GM18870 (cell line): ENCODE measurements around the gene FRK.
A peak's percentile ranks its signal among the peaks of the same experiment; 100 is the strongest.
"Not testable (repeated sequence)": the region's sequence is repeated elsewhere in the genome, so short reads cannot be mapped to it uniquely, and the experiment has no call there.

ENCODE experiments used
- ATAC-seq: cut with Tn5 transposase; IDR thresholded peaks from one replicate; pipeline ENCODE4 v1.9.1; 2021; ENCODE audit warnings: moderate library complexity; ENCODE audit not compliant: unreplicated experiment

The FRK gene

DNA sequence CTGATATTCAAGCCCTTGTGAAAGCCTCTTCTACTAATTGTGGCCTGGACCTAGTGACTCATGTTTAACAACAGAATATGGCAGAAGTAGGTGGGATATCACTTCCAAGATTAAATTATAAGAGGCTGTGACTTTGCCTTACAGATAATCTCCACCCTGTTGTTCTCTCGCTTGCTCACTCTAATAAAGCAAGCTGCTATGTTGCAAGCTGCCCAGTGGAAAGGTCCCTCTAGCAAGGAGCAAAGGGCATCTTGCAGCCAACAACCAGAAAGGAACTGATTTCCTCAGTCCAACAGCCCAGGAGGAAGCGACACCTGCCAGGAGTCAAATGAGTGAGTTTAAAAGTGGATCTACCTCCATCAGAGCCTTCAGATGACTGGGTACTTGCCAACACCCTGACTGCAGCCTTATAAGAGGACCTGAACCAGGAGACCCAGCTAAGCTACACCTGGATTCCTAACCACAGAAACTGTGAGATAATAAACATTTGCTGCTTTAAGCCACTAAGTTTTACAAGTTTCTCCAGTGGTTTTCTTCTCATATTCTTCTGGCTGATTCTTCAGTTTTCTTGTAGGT lies 112.6 kb downstream of the FRK start:
- ATAC-seq = no peak

DNA sequence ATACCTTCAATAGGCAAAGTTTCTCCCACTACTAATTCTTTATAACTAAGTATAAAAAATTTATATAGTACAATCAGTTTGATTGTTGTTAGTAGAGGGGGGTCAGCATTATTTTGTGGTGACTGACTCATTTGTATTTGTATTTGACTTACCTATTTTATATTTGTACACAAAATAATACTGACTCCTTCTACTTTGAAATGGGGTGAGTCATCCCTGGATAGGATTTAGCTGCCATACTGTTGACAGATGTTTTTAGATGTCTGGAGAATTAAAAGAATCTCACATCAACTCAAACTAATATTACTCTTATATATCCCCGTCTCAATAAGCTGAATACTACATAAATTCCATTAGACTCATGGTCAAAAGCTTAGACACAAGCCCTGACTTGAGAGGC lies 114.9 kb downstream of the FRK start:
- ATAC-seq = no peak

DNA sequence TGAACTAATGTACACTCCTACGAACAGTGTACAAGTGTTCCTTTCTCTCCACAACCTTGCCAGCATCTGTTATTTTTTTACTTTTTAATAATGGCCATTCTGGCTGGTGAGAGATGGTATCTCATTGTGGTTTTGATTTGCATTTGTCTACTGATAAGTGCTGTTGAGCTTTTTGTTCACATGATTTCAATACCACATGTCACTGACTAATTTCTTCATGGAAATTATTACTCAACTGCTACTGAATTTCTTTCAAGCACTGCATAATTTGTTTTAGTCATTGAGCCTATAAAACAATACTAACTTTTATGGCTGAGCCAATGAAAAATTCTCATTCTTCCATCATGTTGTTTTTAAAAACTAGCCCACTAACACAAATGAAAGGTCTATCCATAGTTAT lies 115.4 kb downstream of the FRK start:
- no peak for ATAC-seq

DNA sequence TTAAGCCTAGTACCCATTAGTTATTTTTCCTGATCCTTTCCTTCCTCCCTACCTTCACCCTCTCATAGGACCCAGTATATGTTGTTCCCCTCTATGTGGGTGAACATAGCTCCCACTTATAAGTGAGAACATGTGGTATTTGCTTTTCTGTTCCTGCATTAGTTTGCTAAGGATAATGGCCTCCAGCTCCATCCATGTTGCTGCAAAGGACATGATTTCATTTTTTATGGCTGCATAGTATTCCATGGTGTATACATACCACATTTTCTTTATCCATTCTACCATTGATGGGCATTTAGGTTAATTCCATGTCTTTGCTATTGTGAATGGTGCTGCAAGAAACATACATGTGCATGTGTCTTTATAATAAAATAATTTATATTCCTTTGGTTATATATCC lies 115.9 kb downstream of the FRK start:
- ATAC-seq = not testable (repeated sequence)

DNA sequence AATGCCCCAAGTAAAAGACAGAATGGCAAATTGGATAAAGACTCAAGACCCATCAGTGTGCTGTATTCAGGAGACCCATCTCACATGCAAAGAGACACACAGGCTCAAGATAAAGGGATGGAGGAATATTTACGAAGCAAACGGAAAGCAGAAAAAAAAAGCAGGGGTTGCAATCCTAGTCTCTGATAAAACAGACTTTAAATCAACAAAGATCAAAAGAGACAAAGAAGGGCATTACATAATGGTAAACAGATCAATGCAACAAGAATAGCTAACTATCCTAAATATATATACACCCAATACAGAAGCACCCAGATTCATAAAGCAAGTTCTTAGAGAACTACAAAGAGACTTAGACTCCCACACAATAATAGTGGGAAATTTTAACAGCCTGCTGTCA lies 123.2 kb downstream of the FRK start:
- ATAC-seq = not testable (repeated sequence)

DNA sequence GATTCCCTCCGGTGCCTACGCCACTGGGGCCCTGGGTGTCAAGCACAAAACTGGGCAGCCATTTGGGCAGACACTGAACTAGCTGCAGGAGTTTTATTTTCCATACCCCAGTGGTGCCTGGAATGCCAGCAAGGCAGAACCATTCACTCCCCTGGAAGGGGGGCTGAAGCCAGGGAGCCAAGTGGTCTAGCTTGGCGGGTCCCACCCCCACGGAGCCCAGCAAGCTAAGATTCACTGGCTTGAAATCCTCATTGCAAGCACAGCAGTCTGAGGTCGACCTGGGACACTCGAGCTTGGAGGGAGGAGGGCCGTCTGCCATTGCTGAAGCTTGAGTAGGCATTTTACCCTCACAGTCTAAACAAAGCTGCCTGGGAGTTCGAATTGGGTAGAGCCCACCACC lies 125.3 kb downstream of the FRK start:
- no peak for ATAC-seq

DNA sequence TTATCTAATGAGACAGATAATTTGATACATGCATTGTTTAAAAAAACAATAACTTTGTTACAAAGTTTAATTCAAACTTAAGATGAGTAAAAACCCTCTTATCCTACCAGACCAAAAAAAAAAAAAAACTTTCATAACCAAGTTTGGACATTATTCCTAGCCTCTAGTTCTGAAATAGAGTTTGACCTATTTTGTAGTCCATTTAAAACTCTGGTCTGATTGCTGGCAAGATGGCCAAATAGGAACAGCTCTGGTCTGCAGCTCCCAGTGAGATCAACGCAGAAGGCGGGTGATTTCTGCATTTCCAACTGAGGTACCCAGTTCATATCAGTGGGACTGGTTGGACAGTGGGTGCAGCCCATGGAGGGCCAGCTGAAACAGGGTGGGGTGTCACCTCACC lies 125.9 kb downstream of the FRK start:
- no peak for ATAC-seq

DNA sequence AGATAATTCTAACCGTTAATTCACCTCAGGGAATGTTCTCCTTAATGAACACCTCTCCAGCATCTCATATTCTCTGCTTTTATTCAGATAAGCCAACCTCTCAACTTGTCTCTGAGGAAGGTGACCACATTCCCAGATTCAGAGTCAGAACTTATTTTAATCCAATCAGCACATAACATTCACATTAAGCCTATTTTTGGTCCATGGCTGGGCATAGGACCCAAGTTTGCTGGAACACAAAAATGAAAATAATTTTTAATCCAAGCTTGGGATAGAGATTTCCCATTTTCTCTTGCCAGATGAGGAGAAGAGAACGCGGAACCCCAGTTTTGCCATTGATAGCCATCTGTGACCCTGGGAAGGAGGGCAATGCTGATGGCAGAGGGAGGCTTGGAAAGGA lies 126.5 kb downstream of the FRK start:
- ATAC-seq = no peak

DNA sequence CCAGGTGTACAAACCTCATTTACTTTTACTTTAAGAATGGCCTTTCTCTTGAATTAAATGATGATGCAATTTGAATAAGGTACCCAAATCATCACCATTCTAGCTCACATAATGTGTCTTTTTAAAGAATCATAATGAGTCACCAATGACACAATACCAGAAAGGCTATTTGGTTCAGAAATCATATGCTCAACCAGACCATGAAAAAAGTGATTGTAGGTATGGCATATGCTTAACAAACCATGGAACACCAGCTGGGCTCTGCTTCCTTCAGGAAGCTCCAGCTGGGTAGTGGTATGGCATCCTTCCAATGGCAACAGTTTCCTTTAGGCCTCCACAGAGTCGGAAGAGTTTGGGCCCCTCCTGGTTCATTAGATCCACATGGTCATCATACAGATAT lies 128.2 kb downstream of the FRK start:
- ATAC-seq = peak; percentile 81

DNA sequence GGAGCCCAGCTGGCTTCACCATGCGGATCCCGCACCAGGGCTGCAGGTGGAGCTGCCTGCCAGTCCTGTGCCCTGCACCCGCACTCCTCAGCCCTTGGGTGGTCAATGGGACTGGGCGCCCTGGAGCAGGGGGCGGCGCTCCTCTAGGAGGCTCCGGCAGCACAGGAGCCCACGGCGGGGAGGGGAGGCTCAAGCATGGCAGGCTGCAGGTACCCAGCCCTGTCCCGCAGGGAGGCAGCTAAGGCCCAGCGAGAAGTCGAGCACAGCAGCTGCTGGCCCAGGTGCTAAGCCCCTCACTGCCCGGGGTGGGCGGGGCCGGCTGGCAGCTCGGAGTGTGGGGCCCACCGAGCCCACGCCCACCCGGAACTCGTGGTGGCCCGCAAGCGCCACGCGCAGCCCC lies 132.7 kb downstream of the FRK start:
- ATAC-seq = not testable (repeated sequence)

DNA sequence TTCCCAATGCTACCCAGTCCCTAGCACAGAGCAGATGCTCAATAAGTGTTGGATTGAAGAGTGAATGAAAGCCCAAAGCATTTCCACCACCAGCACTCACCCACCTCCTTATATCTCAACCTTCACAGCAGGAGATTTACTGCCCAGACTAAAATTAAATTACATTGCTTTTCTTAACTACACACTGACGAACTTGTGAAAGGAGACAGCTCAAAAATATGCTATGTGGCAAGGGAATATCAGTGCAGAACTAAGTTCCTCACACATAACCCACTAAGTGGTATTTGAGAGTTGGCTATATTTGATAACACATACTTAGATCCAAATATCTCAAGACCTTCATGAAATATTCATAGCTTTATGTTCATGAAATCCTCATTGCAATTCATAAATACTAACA lies 137.7 kb downstream of the FRK start:
- ATAC-seq = no peak

DNA sequence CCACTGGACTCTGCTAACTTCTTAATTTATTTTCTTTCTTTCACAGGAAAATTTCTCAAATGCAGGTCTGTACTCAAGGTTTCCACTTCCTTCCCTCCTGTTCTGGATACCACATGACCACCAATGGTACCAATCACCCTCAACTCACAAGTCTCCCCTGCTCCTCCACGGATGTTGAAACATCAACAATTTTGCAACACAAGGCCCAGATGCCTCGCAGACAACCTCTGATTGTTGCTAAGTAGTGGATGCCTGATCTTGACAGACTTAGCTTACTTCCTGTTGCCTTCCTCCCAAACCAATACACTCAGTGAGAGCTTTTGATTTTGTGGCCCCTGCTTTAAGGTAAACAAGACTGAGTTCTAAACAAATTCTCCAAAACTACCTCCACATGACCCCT lies 146.6 kb downstream of the FRK start:
- ATAC-seq = no peak

DNA sequence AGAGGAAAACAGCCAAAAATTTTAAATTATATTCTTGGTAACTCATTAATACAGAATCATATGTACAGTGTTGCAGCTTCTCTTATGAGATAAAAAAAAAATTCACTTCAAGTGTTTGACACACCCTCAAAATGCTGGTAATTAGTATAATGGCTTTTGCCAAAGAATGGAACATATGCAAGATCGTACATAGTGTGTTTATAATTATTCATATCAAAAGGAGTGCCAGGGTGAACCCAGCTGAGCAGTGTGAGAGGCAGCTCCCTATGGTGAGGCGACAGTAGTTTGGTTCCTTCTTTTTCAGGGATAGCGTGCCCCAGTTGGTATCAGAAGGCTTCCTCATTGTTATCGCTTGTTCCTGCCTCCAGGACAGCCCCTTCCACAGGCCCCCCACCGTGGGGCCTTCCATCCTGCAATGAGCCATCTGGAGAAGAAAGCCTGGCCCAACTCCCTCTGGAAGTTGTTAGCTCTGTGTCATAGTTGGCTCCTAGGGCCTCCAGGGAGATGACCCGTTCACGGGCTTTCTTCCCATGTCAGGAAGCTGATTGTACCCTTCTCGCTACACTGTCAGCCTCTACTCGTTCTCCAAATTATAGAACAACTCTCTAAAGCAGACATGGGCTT lies 150.7 kb downstream of the FRK start:
- ATAC-seq = no peak

DNA sequence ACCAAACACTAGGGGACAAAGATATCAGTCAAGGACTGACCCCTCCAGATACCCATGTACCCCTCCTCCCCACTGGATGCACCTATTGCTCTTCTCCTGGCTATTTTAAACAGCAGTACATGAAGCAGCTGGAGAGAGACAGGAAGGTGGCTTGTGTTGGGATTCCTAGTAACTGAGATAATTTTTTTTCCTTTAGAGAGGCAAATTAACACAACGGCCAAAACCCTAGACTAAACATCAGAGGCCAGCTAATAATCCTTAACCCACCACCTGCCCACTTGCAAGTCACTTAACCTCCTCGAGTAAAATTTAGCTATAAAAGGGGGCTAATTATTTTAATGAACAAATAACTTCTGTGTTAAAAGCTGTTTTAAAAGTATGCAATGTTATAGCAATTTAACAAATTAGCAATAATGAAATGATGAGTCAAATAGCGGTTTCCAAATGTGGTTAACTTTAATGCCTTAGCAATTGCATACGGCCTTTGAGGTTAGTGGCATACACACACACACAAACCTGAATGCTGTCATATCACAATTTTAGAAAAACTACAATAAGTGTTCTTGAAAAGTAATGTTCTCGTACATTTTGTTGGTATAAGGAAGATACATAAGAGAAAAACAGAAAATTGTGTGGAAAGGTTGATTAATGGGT lies 151.7 kb downstream of the FRK start:
- peak; percentile 41 for ATAC-seq

DNA sequence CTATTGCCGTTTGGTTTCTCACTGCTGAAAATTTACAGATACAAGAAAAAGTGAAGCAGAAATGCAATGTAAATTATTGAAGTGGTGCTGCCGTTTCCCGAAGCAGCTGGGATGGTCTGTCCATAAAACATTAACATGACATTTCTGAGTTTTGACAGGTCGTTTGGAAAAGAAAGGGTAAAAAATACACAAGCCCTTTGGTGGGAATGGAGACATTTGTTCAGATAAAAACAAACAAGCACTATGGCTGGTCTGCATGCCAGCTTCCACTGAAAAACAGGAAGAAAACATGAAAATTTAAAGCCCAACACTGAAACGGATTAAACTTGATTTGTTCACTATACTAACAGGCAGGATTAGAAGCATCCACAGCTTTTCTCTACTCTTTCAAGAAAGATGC lies 155.2 kb downstream of the FRK start:
- no peak for ATAC-seq

DNA sequence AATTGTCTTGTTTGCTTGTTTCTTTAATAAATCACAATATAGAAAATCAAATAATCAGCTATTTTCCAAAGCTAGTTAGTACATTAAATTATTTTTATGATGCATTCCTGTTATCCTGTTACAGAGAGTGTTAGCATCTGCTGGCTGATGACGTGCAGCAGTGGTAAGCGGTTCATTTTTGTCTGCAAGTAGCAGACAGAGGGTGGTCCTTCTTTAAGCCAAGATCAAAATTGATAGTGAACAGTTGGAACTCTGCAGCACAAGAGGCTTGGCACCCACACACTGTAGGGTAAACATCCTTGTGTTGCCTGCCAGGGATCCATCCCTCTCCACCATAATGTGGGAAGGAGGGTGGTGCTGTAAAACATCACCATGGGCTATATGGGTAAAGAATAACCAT lies 158.3 kb downstream of the FRK start:
- ATAC-seq = no peak

DNA sequence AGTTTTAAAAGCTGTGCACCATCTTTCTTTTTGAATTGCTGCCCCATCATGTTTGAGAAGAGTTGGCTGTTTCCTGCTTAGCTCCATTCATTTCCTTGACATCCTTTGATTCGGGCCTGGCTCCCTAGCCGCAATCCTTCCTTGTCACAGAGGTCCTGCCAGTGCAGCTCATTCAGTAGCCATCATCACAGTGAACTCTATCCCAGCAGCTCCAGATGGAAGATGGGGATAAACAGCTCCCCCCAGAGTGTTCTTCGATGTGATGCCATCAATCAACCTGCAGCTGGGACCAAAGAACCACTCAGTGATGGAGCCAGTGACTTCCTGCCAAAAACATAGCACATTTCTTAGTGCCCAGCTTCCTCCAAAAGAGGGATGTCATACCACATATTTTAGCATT lies 158.8 kb downstream of the FRK start:
- no peak for ATAC-seq

DNA sequence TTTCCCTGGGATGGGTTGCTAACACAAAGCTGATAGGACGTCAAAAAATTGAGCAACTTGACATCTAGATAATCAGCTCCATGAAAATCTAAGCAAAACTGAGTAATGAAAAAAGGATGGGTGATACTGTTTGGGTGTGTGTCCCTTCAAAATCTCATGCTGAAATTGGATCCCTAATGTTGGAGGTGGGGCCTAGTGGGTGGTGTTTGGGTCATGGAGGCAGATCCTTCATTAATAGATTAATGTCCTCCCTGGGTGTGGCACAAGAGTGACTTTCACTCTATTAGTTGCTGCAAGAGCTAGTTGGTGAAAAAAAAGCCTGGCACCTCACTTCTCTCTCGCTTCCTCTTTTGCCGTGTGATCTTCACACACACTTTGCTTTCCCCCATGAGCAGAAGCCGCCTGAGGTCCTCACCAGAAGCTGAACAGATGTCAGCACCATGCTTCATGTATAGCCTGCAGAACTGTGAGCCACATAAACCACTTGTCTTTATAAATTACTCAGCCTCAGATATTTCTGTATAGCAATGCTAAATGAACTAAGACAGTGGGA lies 160.9 kb downstream of the FRK start:
- ATAC-seq = peak; percentile 46

DNA sequence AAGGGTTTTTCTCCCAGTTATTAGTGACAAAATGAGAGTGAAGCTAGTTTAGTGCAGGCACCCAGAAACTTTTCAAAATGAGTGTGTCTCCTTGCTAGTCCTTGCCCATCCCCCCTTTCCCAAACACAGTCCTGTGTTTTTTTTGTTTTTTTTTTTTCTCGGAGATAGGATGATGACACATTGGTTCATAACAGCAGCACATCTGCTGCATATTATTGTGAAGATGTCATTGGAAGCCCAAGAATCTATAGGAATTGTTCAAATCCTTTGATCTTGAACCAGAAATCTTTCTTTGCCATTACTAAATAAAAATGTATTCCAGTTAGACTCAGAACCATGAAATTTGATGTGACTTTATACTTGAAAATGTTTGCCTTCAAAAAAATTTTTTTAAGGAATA lies 162.4 kb downstream of the FRK start:
- no peak for ATAC-seq

DNA sequence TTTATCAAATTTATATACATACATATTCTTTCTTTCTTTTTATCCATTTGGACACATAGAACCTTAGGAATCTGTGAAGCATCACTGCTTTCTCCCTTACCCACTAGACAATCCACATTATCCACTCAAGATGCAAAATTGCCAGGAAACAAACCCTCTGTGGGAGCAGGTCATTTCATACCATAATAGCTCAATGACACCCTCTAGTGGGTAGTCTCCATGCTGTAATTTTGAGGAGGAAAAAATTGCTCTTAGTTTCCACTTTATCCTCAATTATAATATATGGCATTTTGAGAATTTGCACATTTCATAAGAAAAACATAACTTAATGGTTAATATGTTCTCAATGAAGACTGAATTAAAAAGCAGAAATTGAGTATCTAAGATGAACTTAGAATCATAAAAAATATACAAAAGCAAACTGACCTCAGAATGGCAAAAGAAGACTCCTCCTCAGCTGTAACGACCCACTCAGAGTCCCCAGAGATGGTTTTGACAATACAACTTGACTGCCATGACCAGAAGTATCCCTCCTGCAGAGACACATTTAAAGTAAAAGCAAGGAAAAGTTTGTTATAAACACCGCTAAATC lies 164.1 kb downstream of the FRK start:
- peak; percentile 28 for ATAC-seq

DNA sequence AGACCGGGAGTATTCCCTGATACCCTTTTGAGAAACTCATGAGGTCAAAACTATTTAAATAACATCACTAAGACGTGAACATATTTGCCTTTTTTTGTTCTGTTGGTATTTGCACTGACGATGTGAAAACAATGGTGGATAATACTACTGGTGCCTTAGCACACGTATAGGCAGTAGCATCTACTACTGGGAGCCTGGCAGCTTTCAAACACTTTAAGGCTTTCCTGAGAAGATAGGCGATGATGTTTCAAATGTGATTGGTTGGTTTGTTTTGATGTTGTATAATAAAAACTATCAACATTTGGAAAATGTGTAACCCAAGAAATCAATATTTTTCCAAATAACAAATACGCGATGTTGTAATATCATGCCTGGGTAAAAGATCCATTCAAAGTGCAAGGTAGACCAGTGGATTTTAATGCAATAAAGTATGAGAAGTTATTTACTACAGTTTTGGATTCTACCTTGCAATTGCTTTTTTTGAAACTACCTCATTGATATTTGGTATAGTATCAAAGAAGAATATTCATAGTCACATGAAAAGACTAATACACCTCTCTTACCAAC lies 166.2 kb downstream of the FRK start:
- ATAC-seq = no peak

DNA sequence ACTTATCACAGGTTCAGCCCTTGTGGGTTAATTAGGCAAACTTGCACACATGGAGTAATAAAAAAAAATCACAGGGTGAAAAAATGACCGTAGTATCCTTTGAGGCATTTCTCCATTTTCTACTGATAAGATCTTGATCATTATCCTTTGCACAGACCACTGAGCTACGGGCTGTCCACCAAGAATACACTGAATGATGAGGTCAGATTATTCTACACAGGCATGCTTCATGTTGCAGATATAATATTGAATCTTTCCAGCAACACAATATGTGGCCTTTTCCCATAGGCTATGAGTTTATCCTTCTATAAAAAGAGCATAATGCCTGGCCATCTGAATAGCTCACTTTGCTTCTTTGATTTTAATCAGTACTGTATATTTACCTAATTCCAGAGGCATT lies 168.9 kb downstream of the FRK start:
- no peak for ATAC-seq
